Measurements from ENCODE around the gene ZFP90.

The ZFP90 gene

DNA sequence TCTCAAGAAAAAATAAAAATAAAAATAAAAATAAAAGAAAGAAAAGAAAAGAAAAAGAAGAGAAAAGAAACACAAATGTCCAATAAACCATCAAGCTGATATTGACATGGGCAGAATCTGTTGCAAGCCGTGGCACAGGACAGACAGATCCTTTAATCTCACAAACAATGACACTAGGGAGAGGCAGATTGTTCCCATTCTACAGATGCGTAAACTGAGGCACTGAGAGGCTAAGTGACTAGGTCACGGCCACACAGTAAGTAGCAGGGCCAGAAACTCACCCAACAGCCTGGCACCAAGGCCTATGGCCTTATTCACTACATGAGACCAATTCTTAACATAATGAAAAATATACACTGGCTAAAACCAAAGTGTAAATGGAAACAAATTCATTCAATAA lies 28.3 kb upstream of the ZFP90 start:
- no peak for DNase-seq
- no peaks in the 10 kb centered on the region for H3K36me3 ChIP-seq (replicated peaks)
- in situ Hi-C loops (cut with HindIII; ENCODE audit: low pct_ligation_motif_present, low sequenced_read_pairs) = no loop called here
- H3K4me3 ChIP-seq (ENCODE audit: low read depth, low read length) = no peak overlapping the region
- H3K27ac ChIP-seq = no peak overlapping the region
- TF ChIP-seq, protein P1, sequence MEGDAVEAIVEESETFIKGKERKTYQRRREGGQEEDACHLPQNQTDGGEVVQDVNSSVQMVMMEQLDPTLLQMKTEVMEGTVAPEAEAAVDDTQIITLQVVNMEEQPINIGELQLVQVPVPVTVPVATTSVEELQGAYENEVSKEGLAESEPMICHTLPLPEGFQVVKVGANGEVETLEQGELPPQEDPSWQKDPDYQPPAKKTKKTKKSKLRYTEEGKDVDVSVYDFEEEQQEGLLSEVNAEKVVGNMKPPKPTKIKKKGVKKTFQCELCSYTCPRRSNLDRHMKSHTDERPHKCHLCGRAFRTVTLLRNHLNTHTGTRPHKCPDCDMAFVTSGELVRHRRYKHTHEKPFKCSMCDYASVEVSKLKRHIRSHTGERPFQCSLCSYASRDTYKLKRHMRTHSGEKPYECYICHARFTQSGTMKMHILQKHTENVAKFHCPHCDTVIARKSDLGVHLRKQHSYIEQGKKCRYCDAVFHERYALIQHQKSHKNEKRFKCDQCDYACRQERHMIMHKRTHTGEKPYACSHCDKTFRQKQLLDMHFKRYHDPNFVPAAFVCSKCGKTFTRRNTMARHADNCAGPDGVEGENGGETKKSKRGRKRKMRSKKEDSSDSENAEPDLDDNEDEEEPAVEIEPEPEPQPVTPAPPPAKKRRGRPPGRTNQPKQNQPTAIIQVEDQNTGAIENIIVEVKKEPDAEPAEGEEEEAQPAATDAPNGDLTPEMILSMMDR (IDR thresholded peaks at IDR 0.05; ENCODE audit: low read depth, low read length, missing control alignments) = no peak
- H3K27me3 ChIP-seq (replicated peaks) = no peaks in the 10 kb centered on the region

DNA sequence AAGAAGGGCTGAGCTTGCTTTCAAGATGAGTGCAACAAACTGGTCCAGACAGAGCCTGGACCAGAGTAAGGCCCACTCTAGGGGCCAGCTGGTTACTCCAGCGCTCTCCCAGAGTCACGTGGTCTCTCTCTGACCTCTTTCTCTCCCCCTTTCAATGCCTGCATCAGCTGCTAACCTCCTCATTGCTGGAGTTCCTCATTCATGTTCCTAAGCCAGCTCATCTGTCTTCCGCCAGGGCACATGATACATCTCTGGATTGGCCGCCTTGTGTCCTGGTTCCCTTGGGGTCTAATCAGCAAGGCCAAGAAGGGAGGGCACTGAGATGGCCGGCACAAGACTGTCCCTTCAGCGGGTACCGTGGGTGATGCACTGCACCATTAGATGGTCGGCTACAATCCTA lies 26.9 kb upstream of the ZFP90 start:
- in situ Hi-C loops (cut with HindIII; ENCODE audit: low pct_ligation_motif_present, low sequenced_read_pairs) = no loop called here
- TF ChIP-seq, protein P1 (IDR thresholded peaks at IDR 0.05; ENCODE audit: low read depth, low read length, missing control alignments) = no peak
- no peaks in the 10 kb centered on the region for H3K36me3 ChIP-seq (replicated peaks)
- DNase-seq = no peak
- no peaks in the 10 kb centered on the region for H3K27me3 ChIP-seq (replicated peaks)
- H3K4me3 ChIP-seq (ENCODE audit: low read depth, low read length) = no peak overlapping the region
- no peak overlapping the region for H3K27ac ChIP-seq

DNA sequence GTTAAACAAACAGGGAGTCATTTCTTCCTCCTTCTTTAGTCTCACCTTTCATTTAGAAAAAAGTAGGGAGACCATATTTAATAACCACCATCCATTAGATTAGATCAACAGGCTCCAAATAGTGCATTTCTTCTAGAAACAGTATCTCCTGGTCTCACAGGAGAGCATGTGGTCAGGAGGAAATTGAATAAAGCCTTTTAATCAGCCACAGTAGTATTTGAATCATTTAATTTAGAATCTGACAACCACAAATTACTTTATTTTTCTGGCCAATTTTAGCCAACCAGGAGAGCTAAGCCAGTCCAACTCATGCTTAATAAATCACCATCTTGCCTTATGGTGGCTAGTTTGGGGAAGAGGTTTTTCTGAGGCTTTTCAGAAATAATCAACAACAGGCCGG lies 26.3 kb upstream of the ZFP90 start:
- TF ChIP-seq, protein P1 (IDR thresholded peaks at IDR 0.05; ENCODE audit: low read depth, low read length, missing control alignments) = no peak
- Histone ChIP-seq H3K27me3 (replicated peaks) (no peaks in the 10 kb centered on the region), H3K36me3 (replicated peaks) (no peaks in the 10 kb centered on the region), H3K4me3 (ENCODE audit: low read depth, low read length) (no peak overlapping the region), H3K27ac (no peak overlapping the region)
- no peak for DNase-seq
- in situ Hi-C loops (cut with HindIII; ENCODE audit: low pct_ligation_motif_present, low sequenced_read_pairs) = no loop called here

DNA sequence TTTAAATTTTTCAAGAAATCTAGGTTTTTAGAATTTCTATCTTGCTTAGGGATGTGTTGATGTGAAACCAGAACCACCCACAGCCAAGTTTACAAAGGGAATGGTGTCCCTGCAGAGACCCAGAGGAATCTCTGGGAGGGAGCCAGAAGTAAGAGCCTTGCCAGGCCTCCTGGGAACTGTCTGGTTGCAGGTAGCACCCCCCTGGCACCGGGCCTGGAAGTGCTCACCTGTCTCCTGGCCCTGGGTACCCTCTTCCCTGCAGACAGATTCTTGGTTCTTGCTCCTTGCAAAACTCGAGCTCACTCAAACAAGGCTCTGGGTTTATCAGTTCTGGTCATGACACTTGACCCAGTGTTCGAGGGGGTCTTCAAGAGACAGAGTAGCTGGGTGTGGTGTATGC lies 24.6 kb upstream of the ZFP90 start:
- no peak for DNase-seq
- Histone ChIP-seq H3K4me3 (ENCODE audit: low read depth, low read length) (no peak overlapping the region), H3K36me3 (replicated peaks) (no peaks in the 10 kb centered on the region), H3K27ac (no peak overlapping the region), H3K27me3 (replicated peaks) (no peaks in the 10 kb centered on the region)
- TF ChIP-seq, protein P1 (IDR thresholded peaks at IDR 0.05; ENCODE audit: low read depth, low read length, missing control alignments) = no peak
- in situ Hi-C loops (cut with HindIII; ENCODE audit: low pct_ligation_motif_present, low sequenced_read_pairs) = no loop called here

DNA sequence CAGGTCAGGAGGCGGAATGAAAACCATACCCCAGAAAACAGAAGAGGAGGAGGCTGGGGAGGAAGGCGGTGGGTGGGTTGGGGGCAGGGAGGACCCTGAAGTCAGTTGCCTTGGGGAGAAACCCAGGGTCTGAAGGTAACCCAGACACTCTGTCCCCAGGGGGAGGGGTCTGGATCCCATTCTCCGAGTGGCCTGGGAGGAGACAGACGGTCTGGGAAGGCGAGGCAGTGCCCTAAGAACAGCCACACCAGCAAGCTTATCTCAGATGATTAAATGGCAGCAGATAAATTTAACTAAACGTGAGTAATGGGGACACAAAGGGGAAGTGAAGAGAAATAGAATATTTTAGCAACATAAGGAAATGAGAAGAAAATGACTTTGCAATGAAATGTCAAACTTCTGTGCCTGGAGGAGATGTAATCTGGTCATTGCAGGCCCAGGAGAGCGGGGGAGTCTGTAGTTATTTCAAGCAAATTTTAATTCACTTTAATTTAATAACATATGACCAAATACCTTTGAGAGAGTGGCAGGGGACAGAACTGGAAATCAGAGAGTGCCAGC lies 21.4 kb upstream of the ZFP90 start:
- no peaks in the 10 kb centered on the region for H3K36me3 ChIP-seq (replicated peaks)
- H3K27ac ChIP-seq = no peak overlapping the region
- in situ Hi-C loops (cut with HindIII; ENCODE audit: low pct_ligation_motif_present, low sequenced_read_pairs) = no loop called here
- TF ChIP-seq, protein P1 (IDR thresholded peaks at IDR 0.05; ENCODE audit: low read depth, low read length, missing control alignments) = no peak
- H3K27me3 ChIP-seq (replicated peaks) = no peaks in the 10 kb centered on the region
- DNase-seq = no peak
- no peak overlapping the region for H3K4me3 ChIP-seq (ENCODE audit: low read depth, low read length)

DNA sequence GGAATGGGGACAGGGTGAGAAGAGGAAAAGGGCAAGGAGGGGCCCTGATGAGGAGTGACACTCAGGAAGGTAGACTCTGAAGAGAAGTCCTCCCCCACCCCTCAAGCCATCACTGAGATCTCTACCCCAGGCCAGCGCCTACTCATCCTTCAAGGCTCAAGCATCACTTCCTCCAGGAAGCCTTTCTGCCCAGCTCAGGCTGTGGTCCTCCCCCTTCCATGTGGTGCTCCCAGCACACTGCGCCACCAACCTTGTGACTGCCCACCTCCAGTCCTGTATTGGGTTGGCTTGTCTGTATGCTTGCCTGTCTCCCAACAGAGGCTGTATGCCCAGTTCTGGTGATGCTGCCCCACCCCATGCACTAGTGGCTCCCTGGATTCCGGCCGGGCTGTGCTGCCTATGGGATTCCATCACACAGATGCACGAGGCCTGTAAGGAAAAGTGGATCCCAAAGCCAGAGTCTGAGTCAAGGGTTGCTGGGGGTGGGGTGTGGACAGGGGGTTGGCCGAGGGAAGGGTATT lies 19.8 kb upstream of the ZFP90 start:
- no peaks in the 10 kb centered on the region for H3K27me3 ChIP-seq (replicated peaks)
- no peak overlapping the region for H3K4me3 ChIP-seq (ENCODE audit: low read depth, low read length)
- H3K27ac ChIP-seq = no peak overlapping the region
- no peaks in the 10 kb centered on the region for H3K36me3 ChIP-seq (replicated peaks)
- no peak for DNase-seq
- in situ Hi-C loops (cut with HindIII; ENCODE audit: low pct_ligation_motif_present, low sequenced_read_pairs) = no loop called here
- TF ChIP-seq, protein P1 (IDR thresholded peaks at IDR 0.05; ENCODE audit: low read depth, low read length, missing control alignments) = no peak

Data from brain microvascular endothelial cell (primary cell).